GM12874 (cell line): ENCODE results near the gene CLIC3.

Source experiments
- TF ChIP-seq, protein P1 (sequence below): IDR thresholded peaks from 2 replicates; pipeline ENCODE4 v1.5.1; 2011; ENCODE audit warnings: low read depth, mild to moderate bottlenecking, control low read depth, low read length, moderate library complexity; ENCODE audit not compliant: insufficient read depth

CLIC3 gene

DNA sequence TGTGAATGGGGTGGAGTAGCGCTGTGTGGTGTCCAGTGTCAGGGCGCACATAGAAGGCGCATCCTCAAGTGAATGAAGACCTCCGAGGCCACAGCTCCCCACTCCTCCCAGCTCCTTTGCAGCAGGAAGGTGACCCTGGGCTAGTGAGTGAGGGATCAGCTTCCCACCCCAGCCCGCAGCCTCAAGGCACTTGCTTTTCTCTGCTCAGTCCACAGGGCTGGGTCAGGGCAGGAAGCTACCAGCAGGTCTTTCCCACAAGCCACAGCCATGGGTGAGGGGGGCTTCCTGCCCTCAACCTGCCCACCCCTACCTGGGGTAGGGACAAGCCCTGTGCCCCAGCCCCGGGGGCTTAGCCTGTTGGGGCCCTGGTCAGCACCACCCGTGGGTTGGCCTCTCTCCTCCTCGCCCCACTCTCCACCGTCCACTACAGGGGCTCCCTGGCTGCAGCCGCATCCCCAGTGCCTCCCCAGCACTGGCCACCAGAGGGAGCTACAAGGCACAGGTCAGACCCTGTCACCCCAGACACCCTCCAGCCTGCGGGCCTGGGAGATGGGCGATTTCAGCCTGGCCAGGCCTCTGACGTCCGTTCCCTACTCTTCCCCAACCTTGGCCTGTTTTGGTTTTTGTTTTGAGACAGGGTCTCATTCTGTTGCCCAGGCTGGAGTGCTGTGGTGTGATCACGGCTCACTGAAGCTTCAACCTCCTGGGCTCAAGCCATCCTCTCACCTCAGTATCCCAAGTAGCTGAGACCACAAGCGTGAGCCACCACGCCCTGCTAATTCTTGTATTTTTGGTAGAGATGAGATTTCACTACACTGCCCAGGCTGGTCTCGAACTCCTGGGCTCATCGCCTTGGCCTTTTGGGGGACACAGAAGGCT is 32.9 kb upstream of the CLIC3 start:
- TF ChIP-seq, protein P1, sequence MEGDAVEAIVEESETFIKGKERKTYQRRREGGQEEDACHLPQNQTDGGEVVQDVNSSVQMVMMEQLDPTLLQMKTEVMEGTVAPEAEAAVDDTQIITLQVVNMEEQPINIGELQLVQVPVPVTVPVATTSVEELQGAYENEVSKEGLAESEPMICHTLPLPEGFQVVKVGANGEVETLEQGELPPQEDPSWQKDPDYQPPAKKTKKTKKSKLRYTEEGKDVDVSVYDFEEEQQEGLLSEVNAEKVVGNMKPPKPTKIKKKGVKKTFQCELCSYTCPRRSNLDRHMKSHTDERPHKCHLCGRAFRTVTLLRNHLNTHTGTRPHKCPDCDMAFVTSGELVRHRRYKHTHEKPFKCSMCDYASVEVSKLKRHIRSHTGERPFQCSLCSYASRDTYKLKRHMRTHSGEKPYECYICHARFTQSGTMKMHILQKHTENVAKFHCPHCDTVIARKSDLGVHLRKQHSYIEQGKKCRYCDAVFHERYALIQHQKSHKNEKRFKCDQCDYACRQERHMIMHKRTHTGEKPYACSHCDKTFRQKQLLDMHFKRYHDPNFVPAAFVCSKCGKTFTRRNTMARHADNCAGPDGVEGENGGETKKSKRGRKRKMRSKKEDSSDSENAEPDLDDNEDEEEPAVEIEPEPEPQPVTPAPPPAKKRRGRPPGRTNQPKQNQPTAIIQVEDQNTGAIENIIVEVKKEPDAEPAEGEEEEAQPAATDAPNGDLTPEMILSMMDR: peak; percentile 97

DNA sequence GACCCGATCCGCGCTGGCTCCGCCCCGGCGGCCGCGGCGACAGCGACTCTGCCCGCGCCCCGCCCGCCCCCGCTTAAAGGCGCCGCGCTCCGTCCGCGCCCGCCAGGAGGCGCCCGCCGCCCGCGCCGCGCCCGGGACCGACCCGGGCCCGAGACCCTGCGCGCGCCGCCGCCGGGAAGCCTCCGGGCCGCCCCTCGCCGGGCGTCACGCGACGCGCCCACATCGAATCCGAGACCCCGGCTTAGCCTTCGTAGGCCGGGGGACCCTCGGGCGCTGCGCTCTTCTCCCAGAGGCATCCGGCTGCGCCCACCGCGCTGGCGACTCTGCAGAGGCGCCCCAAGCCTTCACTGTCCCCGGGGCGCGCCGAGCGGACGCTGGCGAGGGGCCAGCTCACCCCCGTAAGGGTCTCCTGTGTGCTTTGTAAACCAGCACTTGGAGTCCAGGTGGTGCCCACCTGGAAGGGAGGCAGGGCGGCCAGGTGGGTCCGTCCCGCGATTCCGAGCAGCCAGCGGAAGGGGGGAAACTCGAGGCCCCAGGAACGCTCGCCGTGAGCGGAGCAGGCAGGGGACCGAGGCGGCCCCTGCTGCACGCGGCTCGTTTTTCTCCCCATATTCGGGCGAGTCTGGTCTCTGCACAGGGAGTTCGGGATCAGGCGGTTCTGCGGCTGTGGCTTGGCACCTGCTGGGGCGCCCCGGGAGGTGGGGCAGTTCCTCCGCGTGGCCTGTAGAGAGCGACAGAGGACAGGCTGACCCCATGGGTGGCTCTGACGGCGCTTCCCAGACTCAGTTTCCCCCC is 32.1 kb upstream of the CLIC3 start:
- TF ChIP-seq, protein P1: peak; percentile 85

DNA sequence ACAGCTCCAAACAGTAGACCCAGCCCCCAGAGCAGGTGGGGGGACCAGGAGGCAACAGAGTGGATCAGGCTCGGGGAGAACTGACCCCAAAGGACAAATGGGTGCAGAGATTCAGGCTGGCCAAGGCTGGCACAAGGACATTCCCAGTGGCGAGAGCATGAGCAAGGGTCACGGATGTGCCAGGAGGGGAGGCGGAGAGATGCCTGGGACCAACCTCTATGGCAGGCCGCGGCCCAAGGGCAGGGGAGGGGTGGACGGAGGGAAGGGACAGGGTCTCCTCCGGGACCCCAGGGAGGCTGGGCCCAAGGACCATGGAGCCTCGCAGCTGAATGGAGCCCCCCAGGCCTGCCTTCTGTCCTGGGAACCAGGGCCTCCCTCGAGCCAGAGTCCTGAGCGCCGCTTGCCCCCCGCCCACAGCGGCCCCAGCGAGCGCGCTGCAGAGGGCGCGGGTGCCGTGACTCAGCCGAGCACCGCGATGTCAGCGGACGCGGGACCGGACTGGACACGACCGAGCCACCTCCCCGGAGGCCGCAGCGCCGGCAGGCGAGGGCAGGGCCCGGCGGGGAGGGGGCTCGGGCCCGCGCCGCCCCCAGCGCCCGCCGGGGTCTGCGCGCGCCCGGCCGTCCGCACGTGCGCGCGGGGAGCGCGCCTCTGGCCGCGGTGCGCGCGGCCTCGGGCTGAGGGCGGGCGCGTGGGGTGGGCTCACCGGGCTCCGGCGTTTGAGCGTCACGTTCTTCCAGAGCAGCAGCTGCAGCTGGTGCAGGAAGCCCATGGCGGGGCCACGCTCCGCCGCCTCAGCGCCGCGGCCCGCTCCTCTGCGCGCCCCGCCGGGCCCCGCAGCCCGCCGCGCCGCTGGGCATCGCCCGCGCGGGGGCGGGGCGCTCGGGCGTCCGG is 31.2 kb upstream of the CLIC3 start, which contains the start of gene ABCA2:
Gene ABCA2 (minus strand): TSS at position 869 of the 894 bp plus-strand sequence. CDS start 97 bp downstream, at position 772.
- TF ChIP-seq, protein P1: no peak

DNA sequence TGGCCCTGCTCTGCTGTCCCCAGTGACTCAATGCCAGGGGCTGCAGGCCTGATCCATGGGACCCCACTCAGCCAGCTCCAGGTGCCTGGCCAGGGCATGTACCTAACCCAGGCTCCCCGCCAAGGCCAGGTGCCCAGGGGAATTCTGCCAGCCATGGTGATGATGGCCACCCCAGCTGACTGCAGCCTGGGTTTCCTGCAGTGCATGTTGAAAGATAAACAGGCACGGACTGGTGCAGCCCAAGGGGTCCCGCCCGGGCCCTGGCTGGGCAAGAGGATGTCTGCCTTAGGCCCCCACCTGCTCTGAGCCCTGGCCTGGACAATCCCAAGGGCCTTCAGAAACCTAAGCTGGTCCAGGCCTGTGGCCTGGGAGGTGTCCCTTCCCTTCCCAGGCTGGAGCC is 30.5 kb upstream of the CLIC3 start:
- TF ChIP-seq, protein P1: no peak

DNA sequence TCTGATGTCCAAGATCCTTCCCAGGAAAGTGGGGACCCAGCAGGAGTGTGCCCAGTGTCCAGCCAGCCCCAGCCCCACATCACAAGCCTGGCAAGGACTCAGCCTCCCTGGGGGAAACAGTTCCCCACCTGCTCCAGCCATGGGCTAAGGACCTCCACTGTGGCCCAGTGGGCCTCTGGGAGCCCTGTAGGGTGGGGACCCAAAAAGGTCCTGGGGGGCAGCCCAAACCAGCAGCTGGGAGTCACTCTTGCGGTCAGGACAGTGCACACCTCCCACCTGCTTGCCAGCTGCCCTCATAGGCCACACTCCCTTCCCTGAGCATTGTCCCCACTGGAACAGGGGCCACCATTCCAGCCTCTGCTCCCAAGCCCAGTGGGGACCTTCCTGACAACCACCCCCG is 30.0 kb upstream of the CLIC3 start:
- TF ChIP-seq, protein P1: no peak

DNA sequence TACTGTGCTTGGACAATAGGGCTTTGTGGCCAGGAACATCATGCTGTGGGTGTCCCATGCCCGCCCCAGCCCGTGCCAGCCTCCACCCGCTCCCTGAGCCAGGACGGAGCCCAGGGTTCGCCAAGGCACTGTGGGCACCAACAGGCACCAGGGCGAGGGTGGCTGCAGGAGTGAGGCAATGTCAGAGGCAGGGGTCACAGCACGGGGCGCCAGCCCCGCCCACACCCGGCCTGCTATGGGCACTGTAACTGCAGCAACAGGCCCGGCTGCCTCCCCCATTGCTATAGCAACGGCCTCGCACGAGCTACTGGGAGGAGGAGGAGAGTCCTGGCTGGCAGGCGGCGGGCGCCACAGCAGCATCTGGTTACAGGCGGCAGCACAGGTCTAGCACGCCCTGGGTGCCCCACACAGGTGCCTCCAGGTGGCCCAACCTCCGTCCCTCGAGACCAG is 29.2 kb upstream of the CLIC3 start:
- TF ChIP-seq, protein P1: no peak
